Gastroesophageal sphincter (tissue), 3 donors: ENCODE measurements around the gene CSF3.

Experiments used
- POLR2A ChIP-seq, 2 donors: fragments of 450-650 bp; IDR thresholded peaks; one replicate each; pipeline ENCODE4 v1.6.1; 2017; ENCODE audit warnings: antibody characterized with exemption in 2 of 2, mild to moderate bottlenecking in 2 of 2, moderate library complexity in 1 of 2
- TF ChIP-seq, protein P1 (sequence below), 4 experiments: fragments of 200-600 bp in 2 of 4; fragments of 450-650 bp in 2 of 4; sonication (generic) in 1 of 4; IDR thresholded peaks; one replicate each; pipeline ENCODE4 v1.5.1; 2017 to 2019; ENCODE audit warnings: antibody characterized with exemption in 4 of 4, mild to moderate bottlenecking in 2 of 4, moderate library complexity in 2 of 4

GRCh38 chr17:39996800-39997199 lies 18.4 kb upstream of the CSF3 start:
- TF ChIP-seq, protein P1, sequence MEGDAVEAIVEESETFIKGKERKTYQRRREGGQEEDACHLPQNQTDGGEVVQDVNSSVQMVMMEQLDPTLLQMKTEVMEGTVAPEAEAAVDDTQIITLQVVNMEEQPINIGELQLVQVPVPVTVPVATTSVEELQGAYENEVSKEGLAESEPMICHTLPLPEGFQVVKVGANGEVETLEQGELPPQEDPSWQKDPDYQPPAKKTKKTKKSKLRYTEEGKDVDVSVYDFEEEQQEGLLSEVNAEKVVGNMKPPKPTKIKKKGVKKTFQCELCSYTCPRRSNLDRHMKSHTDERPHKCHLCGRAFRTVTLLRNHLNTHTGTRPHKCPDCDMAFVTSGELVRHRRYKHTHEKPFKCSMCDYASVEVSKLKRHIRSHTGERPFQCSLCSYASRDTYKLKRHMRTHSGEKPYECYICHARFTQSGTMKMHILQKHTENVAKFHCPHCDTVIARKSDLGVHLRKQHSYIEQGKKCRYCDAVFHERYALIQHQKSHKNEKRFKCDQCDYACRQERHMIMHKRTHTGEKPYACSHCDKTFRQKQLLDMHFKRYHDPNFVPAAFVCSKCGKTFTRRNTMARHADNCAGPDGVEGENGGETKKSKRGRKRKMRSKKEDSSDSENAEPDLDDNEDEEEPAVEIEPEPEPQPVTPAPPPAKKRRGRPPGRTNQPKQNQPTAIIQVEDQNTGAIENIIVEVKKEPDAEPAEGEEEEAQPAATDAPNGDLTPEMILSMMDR (IDR thresholded peaks at IDR 0.05) = no peak
- no peak for TF ChIP-seq POLR2A (IDR thresholded peaks at IDR 0.05)
